K562 (cell line): ENCODE data around the gene KASH5. TPM values are rescaled to one million over a fixed set of nuclear protein-coding genes. Genes with fewer than 3 reads are reported as not detected.
A peak's percentile ranks its signal among the peaks of the same experiment; 100 is the strongest.

Experiments used
- DMBX1 ChIP-seq: fragments of 250-450 bp; sonication (Bioruptor Pico); IDR thresholded peaks from 2 replicates; pipeline ENCODE4 v1.8.0; 2022; ENCODE audit warnings: inconsistent platforms, mild to moderate bottlenecking, moderate library complexity, borderline replicate concordance
- FOXJ2 ChIP-seq: fragments of 200-800 bp; sonication (Bioruptor generic); IDR thresholded peaks from 2 replicates; pipeline ENCODE4 v1.6.1; 2016; ENCODE audit warnings: missing genetic modification characterization, missing compliant biosample characterization
- MTA3 ChIP-seq: fragments of 450-650 bp; formaldehyde crosslinking; IDR thresholded peaks from 2 replicates; pipeline ENCODE4 v1.6.1; 2017; ENCODE audit warnings: mild to moderate bottlenecking, borderline replicate concordance
- RBFOX2 ChIP-seq: fragments of 200-400 bp; formaldehyde crosslinking; IDR thresholded peaks from 2 replicates; pipeline ENCODE4 v1.6.1; 2017; ENCODE audit warnings: low read depth, mild to moderate bottlenecking, low read length, moderate library complexity
- SMARCE1 ChIP-seq: fragments of 450-650 bp; IDR thresholded peaks from 2 replicates; pipeline ENCODE4 v1.7.1; 2016; ENCODE audit warnings: mild to moderate bottlenecking
- SRSF3 ChIP-seq: fragments of 200-400 bp; formaldehyde crosslinking; IDR thresholded peaks from 2 replicates; pipeline ENCODE4 v1.6.1; 2016; ENCODE audit warnings: mild to moderate bottlenecking, low read length, moderate library complexity; ENCODE audit not compliant: insufficient read depth
- ZNF197 ChIP-seq: fragments of 200-800 bp; sonication (Bioruptor generic); IDR thresholded peaks from 2 replicates; pipeline ENCODE4 v1.6.1; 2016; ENCODE audit warnings: low read depth, missing genetic modification characterization, missing compliant biosample characterization
- ZNF830 ChIP-seq: fragments of 250-450 bp; sonication (Bioruptor Pico); IDR thresholded peaks from 2 replicates; pipeline ENCODE4 v1.5.0; 2021; ENCODE audit warnings: mild to moderate bottlenecking
- polyA plus RNA-seq, 8 experiments: library from polyadenylated mRNA; depleted of rRNA in 4 of 8; stranded (reverse) in 5 of 8; unstranded in 3 of 8; fragments of >200 nt; fragmentation: Nextera tagmentation in 2 of 8; fragmentation: Illumina TruSeq in 1 of 8; extraction: Ambion mirVana in 2 of 8; extraction: Trizol in 1 of 8; gene quantifications; 2 replicates each; pipeline versions ENCODE4 v1.2.1 to v1.2.3, GENCODE V29; 2011 to 2014; ENCODE audit warnings: inconsistent platforms in 1 of 8, missing spikeins in 1 of 8
- total RNA-seq, 7 experiments: library from RNA; depleted of rRNA in 6 of 7; stranded (reverse); fragments of >200 nt in 6 of 7; fragmentation: Illumina TruSeq in 2 of 7; extraction: Trizol in 2 of 7; gene quantifications; 2 replicates each; pipeline versions ENCODE4 v1.2.1 to v1.2.3, GENCODE V29; 2011 to 2021; ENCODE audit warnings: low replicate concordance in 1 of 7
- TF ChIP-seq, protein P1 (sequence below): sonication (generic); formaldehyde crosslinking; IDR thresholded peaks from 2 replicates; pipeline ENCODE4 v1.9.0; 2022; ENCODE audit warnings: mild to moderate bottlenecking, missing genetic modification reagents
- TF ChIP-seq, protein P2 (sequence below): fragments of 450-650 bp; IDR thresholded peaks from 2 replicates; pipeline ENCODE4 v1.7.1; 2018; ENCODE audit warnings: mild to moderate bottlenecking, low read depth; ENCODE audit not compliant: partially characterized antibody

Gene KASH5
- total and polyA plus RNA-seq, 9 of the 15 experiments (the other 6 are each of a cell fraction or from before 2014, with no cell fraction given): 0.07 to 0.84 (median 0.34) TPM; not detected in 1

DNA sequence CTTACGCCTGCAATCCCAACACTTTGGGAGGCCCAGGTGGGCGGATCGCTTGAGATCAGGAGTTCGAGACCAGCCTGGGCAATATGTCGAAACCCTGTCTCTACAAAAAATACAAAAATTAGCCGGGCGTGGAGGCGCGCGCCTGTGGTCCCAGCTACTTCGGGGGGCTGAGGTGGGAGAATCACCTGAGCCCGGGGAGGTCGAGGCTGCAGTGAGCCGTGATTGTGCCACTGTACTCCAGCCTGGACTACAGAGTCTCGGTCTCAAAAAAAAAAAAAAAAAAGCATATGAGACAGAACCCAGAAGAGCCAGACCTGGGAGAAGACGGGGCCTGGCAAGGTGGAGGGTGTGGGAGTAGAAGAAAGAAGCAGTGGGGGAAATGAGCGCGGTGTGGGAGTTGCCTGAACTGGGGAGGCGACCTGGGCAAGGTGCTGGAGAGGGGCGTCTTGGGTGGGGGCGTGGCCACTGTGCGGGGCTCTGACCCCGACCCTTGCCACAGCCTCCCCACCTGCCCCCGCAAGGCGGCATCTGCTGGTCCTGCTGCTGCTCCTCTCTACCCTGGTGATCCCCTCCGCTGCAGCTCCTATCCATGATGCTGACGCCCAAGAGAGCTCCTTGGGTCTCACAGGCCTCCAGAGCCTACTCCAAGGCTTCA, 23.8 kb upstream of the KASH5 start (continued):
- TF ChIP-seq MTA3: 0 out of 2 replicates have a peak, but pooled peaks have one; percentile 25
- TF ChIP-seq SRSF3: no peak
- TF ChIP-seq DMBX1: no peak
- TF ChIP-seq, protein P1, sequence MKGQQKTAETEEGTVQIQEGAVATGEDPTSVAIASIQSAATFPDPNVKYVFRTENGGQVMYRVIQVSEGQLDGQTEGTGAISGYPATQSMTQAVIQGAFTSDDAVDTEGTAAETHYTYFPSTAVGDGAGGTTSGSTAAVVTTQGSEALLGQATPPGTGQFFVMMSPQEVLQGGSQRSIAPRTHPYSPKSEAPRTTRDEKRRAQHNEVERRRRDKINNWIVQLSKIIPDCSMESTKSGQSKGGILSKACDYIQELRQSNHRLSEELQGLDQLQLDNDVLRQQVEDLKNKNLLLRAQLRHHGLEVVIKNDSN: no peak
- TF ChIP-seq FOXJ2 (tag): 0 out of 2 replicates have a peak, but pooled peaks have one; percentile 30
- peak; percentile 47; the same call in 1 of the 2 replicates for TF ChIP-seq RBFOX2
- TF ChIP-seq ZNF830: no peak
- TF ChIP-seq, protein P2, sequence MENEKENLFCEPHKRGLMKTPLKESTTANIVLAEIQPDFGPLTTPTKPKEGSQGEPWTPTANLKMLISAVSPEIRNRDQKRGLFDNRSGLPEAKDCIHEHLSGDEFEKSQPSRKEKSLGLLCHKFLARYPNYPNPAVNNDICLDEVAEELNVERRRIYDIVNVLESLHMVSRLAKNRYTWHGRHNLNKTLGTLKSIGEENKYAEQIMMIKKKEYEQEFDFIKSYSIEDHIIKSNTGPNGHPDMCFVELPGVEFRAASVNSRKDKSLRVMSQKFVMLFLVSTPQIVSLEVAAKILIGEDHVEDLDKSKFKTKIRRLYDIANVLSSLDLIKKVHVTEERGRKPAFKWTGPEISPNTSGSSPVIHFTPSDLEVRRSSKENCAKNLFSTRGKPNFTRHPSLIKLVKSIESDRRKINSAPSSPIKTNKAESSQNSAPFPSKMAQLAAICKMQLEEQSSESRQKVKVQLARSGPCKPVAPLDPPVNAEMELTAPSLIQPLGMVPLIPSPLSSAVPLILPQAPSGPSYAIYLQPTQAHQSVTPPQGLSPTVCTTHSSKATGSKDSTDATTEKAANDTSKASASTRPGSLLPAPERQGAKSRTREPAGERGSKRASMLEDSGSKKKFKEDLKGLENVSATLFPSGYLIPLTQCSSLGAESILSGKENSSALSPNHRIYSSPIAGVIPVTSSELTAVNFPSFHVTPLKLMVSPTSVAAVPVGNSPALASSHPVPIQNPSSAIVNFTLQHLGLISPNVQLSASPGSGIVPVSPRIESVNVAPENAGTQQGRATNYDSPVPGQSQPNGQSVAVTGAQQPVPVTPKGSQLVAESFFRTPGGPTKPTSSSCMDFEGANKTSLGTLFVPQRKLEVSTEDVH: no peak
- no peak for TF ChIP-seq ZNF197 (CRISPR knock-in tag)
- 0 out of 2 replicates have a peak, but pooled peaks have one; percentile 66 for TF ChIP-seq SMARCE1
